H1 (cell line): ENCODE measurements around the gene ASTN2. TPM values are rescaled to one million over a fixed set of nuclear protein-coding genes. Genes with fewer than 3 reads are reported as not detected.
A peak's percentile ranks its signal among the peaks of the same experiment; 100 is the strongest.

Experiments
- CTCF ChIA-PET: fragments of 300-600 bp; sonication (Branson Sonifier 250); formaldehyde crosslinking; loops from one replicate; lab custom pipeline; 2021; ENCODE audit not compliant: partially characterized antibody; lab: Charles Lee
- POLR2A ChIA-PET: fragments of 300-600 bp; sonication (Branson Sonifier 250); formaldehyde crosslinking; loops from one replicate; lab custom pipeline; 2021; ENCODE audit warnings: inconsistent platforms; ENCODE audit not compliant: partially characterized antibody; lab: Charles Lee
- DNase-seq, 2 experiments: peaks; one replicate each; pipeline versions ENCODE4 v3.0.0 to v3.0.0-alpha.2; 2010 to 2022; ENCODE audit warnings: low spot score in 2 of 2, low read depth in 1 of 2, mixed read lengths in 1 of 2
- FAIRE-seq: peaks from 2 replicates; lab custom pipeline; 2011; peaks lifted over from hg19 to GRCh38; lab: Jason Lieb, UNC
- H2AFZ ChIP-seq: 2 replicates; pipeline ENCODE4 v1.8.1; 2012; ENCODE audit warnings: low read length, inconsistent platforms
- H2AK5ac ChIP-seq: 2 replicates; pipeline ENCODE4 v1.6.1; 2013; ENCODE audit warnings: low read depth, low read length
- H2BK120ac ChIP-seq: replicated peaks from 2 replicates; pipeline ENCODE3; 2013; ENCODE audit warnings: low read depth, low read length, inconsistent platforms
- H2BK12ac ChIP-seq: 2 replicates; pipeline ENCODE4 v1.6.1; 2013; ENCODE audit warnings: low read depth, low read length
- H2BK15ac ChIP-seq: 2 replicates; pipeline ENCODE4 v1.6.1; 2013; ENCODE audit warnings: low read length
- H2BK20ac ChIP-seq: 2 replicates; pipeline ENCODE4 v1.6.1; 2013; ENCODE audit warnings: low read length
- H2BK5ac ChIP-seq: 2 replicates; pipeline ENCODE4 v1.6.1; 2013; ENCODE audit warnings: low read depth, low read length
- H3K14ac ChIP-seq: 2 replicates; pipeline ENCODE4 v1.6.1; 2013; ENCODE audit warnings: inconsistent platforms; ENCODE audit not compliant: insufficient read length
- H3K18ac ChIP-seq: 2 replicates; pipeline ENCODE4 v1.6.1; 2013; ENCODE audit warnings: low read length; ENCODE audit errors: extremely low read depth
- H3K23ac ChIP-seq: 2 replicates; pipeline ENCODE4 v1.6.1; 2013; ENCODE audit warnings: inconsistent platforms; ENCODE audit not compliant: insufficient read length
- H3K23me2 ChIP-seq: 2 replicates; pipeline ENCODE4 v1.6.1; 2013; ENCODE audit warnings: low read depth, low read length
- H3K27ac ChIP-seq: 2 replicates; pipeline ENCODE4 v1.6.1; 2011; ENCODE audit warnings: low read depth, low read length, inconsistent platforms
- H3K27me3 ChIP-seq, 4 experiments: replicated peaks in 1 of 4; 1 replicate in 1 of 4; 2 replicates in 3 of 4; pipeline versions ENCODE4 v1.6.1 to v1.8.1; 2011 to 2013; ENCODE audit warnings: low read length in 3 of 4, mild to moderate bottlenecking in 3 of 4, inconsistent platforms in 2 of 4, mixed read lengths in 2 of 4, moderate library complexity in 1 of 4; ENCODE audit not compliant: control insufficient read depth in 3 of 4, insufficient read depth in 3 of 4; ENCODE audit errors: extremely low read depth in 1 of 4
- H3K36me3 ChIP-seq, 4 experiments: 2 replicates each; pipeline versions ENCODE4 v1.6.1 to v1.8.1; 2011 to 2013; ENCODE audit warnings: mild to moderate bottlenecking in 4 of 4, low read length in 3 of 4, moderate library complexity in 2 of 4, control low read depth in 1 of 4, inconsistent platforms in 1 of 4; ENCODE audit not compliant: insufficient read depth in 4 of 4, control insufficient read depth in 2 of 4
- H3K4ac ChIP-seq: replicated peaks from 2 replicates; pipeline ENCODE3; 2013; ENCODE audit warnings: low read length, low read depth, mixed read lengths, inconsistent platforms; ENCODE audit not compliant: insufficient read length
- H3K4me1 ChIP-seq, 4 experiments: replicated peaks in 1 of 4; 1 replicate in 1 of 4; 2 replicates in 3 of 4; pipeline versions ENCODE4 v1.6.1 to v1.8.1; 2011 to 2013; ENCODE audit warnings: low read length in 3 of 4, inconsistent platforms in 2 of 4, mixed read lengths in 1 of 4; ENCODE audit not compliant: insufficient read depth in 4 of 4, control insufficient read depth in 3 of 4
- H3K4me2 ChIP-seq, 2 experiments: 2 replicates each; pipeline versions ENCODE4 v1.6.1 to v1.8.1; 2011 to 2013; ENCODE audit warnings: low read depth in 2 of 2, low read length in 2 of 2, control low read depth in 1 of 2, inconsistent platforms in 1 of 2, mild to moderate bottlenecking in 1 of 2; ENCODE audit not compliant: insufficient read depth in 1 of 2
- H3K4me3 ChIP-seq, 4 experiments: fragments of 200-600, 300-600 bp in 1 of 4; sonication (generic), shearing (Covaris generic), sonication (Bioruptor Twin) in 1 of 4; 2 replicates each; pipeline versions ENCODE4 v1.5.1 to v1.8.1; 2011 to 2016; ENCODE audit warnings: low read length in 4 of 4, low read depth in 3 of 4, control low read depth in 2 of 4, inconsistent platforms in 2 of 4, mild to moderate bottlenecking in 2 of 4, mixed read lengths in 1 of 4, moderate library complexity in 1 of 4; ENCODE audit not compliant: insufficient read depth in 2 of 4; ENCODE audit errors: extremely low read depth in 1 of 4
- H3K56ac ChIP-seq: replicated peaks from 2 replicates; pipeline ENCODE3; 2013; ENCODE audit warnings: low read depth, mild to moderate bottlenecking, mixed read lengths, low read length, inconsistent platforms; ENCODE audit not compliant: insufficient read length
- H3K79me1 ChIP-seq: 2 replicates; pipeline ENCODE4 v1.6.1; 2013; ENCODE audit warnings: low read depth, low read length, control low read depth
- H3K79me2 ChIP-seq, 2 experiments: 2 replicates each; pipeline versions ENCODE4 v1.6.1 to v1.8.1; 2012 to 2013; ENCODE audit warnings: low read length in 2 of 2, mild to moderate bottlenecking in 2 of 2, inconsistent platforms in 1 of 2; ENCODE audit not compliant: insufficient read depth in 2 of 2, control insufficient read depth in 1 of 2
- H3K9ac ChIP-seq, 4 experiments: replicated peaks in 1 of 4; 1 replicate in 1 of 4; 2 replicates in 3 of 4; pipeline versions ENCODE4 v1.6.1 to v1.8.1; 2011 to 2013; ENCODE audit warnings: low read depth in 3 of 4, low read length in 3 of 4, control low read depth in 2 of 4, mild to moderate bottlenecking in 2 of 4, moderate library complexity in 2 of 4, inconsistent platforms in 1 of 4; ENCODE audit errors: extremely low read depth in 1 of 4
- H3K9me3 ChIP-seq, 2 experiments: 2 replicates each; pipeline versions ENCODE4 v1.6.1 to v1.8.1; 2012 to 2013; ENCODE audit warnings: mild to moderate bottlenecking in 2 of 2, moderate library complexity in 2 of 2, control low read depth in 1 of 2, inconsistent platforms in 1 of 2, low read depth in 1 of 2, low read length in 1 of 2, mixed read lengths in 1 of 2; ENCODE audit not compliant: insufficient read depth in 2 of 2
- H4K20me1 ChIP-seq, 2 experiments: replicated peaks in 1 of 2; 2 replicates each; pipeline versions ENCODE3 to v1.8.1; 2011 to 2013; ENCODE audit warnings: inconsistent platforms in 2 of 2, low read length in 2 of 2, mild to moderate bottlenecking in 1 of 2; ENCODE audit not compliant: insufficient read depth in 2 of 2, control insufficient read depth in 1 of 2
- H4K5ac ChIP-seq: 2 replicates; pipeline ENCODE4 v1.6.1; 2013; ENCODE audit warnings: low read length, low read depth, mixed read lengths, inconsistent platforms; ENCODE audit not compliant: insufficient read length
- H4K8ac ChIP-seq: 2 replicates; pipeline ENCODE4 v1.8.0; 2013; ENCODE audit warnings: mild to moderate bottlenecking, moderate library complexity, low read length, inconsistent platforms; ENCODE audit not compliant: insufficient read depth; ENCODE audit errors: extremely low read depth
- H4K91ac ChIP-seq: replicated peaks from 2 replicates; pipeline ENCODE3; 2013; ENCODE audit warnings: low read length, mixed read lengths, inconsistent platforms; ENCODE audit not compliant: insufficient read length
- POLR2AphosphoS5 ChIP-seq: IDR thresholded peaks from 2 replicates; pipeline ENCODE4 v1.6.1; 2011; ENCODE audit warnings: low read depth, low read length
- SIN3A ChIP-seq, 2 experiments: IDR thresholded peaks in 1 of 2; conservative IDR thresholded peaks in 1 of 2; 2 replicates each; pipeline ENCODE4 v1.6.1; 2011 to 2012; ENCODE audit warnings: low read length in 2 of 2, improper control_type of control experiment in 1 of 2, low read depth in 1 of 2, mild to moderate bottlenecking in 1 of 2
- WGBS, 2 experiments: shearing (Covaris generic) in 1 of 2; methylation state at CpG; one replicate each; pipeline versions ENCODE4 v1.1.6 to v1.1.7; 2013 to 2015; ENCODE audit warnings: low lambda C conversion rate in 2 of 2, mixed read lengths in 2 of 2, inconsistent platforms in 1 of 2, low coverage in 1 of 2, missing lambda C conversion rate in 1 of 2; ENCODE audit not compliant: insufficient replicate concordance in 2 of 2, insufficient coverage in 1 of 2, insufficient read length in 1 of 2; ENCODE audit errors: extremely low coverage in 1 of 2, missing lambda C conversion rate in 1 of 2; 5-methylcytosine and 5-hydroxymethylcytosine counted together
- polyA plus RNA-seq, 7 experiments: library from polyadenylated mRNA; depleted of rRNA in 3 of 7; stranded (reverse) in 5 of 7; unstranded in 2 of 7; fragments of >200 nt in 5 of 7; fragments of 200-250 nt in 2 of 7; gene quantifications; 1 replicate in 5 of 7; 2 replicates in 1 of 7; 4 replicates in 1 of 7; pipeline versions ENCODE4 v1.2.1 to v1.2.3, GENCODE V29; 2011 to 2013; ENCODE audit warnings: missing spikeins in 2 of 7, mixed read lengths in 2 of 7
- total RNA-seq: library from RNA; stranded (reverse); fragmentation: NEBNext Ultra II Directional; extraction: Animal tissue kit (Norgen Biotek cat#: 25700); gene quantifications from 2 replicates; pipeline ENCODE4 v1.2.1, GENCODE V29; 2021
- TF ChIP-seq, protein P1 (sequence below): IDR thresholded peaks from 2 replicates; pipeline ENCODE4 v1.6.1; 2012; ENCODE audit warnings: inconsistent platforms
- TF ChIP-seq, protein P2 (sequence below), 3 experiments: IDR thresholded peaks; 1 replicate in 2 of 3; 2 replicates in 1 of 3; pipeline versions ENCODE4 v1.5.1 to v1.6.1; 2011; ENCODE audit warnings: low read length in 3 of 3, mild to moderate bottlenecking in 3 of 3, inconsistent platforms in 2 of 3, low read depth in 1 of 3, moderate library complexity in 1 of 3; ENCODE audit not compliant: insufficient read depth in 1 of 3; ENCODE audit errors: control extremely low read depth in 1 of 3

Gene ASTN2
- total and polyA plus RNA-seq, 2 of the 8 experiments (the other 6 are each of a cell fraction or from before 2014, with no cell fraction given): 8.2 to 13.7 TPM

DNA sequence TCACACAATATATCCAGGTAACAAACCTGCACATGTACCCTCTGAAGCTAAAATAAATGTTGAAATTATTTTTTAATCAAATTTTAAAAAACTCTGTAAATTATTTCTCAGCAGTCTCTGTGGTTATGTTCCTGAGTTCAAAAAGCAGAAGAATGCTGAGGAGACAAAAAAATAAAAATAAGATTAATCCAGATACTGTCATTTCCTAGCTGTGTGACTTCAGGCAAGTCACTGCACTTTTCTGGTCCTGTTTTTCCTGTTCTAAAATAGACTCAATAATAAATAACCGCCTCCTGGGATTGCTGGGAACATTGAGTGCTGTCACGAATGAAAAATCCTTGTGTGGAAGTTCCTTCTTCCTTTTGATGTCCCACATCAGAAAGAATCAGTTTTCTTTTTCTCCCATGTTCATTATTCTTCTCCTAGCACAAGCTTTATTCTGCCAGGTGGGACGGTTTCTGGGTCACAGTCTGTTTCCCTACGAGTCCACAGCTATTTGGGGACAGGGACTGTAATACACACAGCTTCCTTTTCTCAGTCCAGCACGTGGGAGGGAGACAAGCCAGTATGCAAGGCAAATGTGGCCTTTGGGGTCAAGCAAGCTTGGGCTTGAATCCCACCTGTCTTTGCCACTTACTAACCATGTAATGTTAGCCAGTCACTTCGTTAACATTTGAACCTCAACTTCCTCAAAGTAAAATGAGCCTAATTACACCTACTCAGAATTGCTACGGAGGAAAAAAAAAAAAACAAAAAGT, 570.8 kb downstream of the ASTN2 start:
- Histone ChIP-seq H3K4me1 (peaks cover 0 to 13% (median 6%) of the 10 kb centered on the region in 4 experiments; a peak in 4 of 7 replicates), H3K4me2 (no peak overlapping the region), H4K20me1 (no peaks in the 10 kb centered on the region), H2BK12ac (peak overlapping the region; percentile 94; the same call in 1 of the 2 replicates), H3K9ac (no peak overlapping the region), H2AK5ac (0 out of 2 replicates have a peak overlapping the region, but pooled peaks have one; percentile 29), H2BK20ac (peak overlapping the region; percentile 97; the same call in 1 of the 2 replicates), H3K4ac (no peak overlapping the region), H3K36me3 (no peaks in the 10 kb centered on the region), H2BK120ac (no peak overlapping the region), H3K14ac (no peak overlapping the region), H2BK15ac (no peak overlapping the region), H3K23ac (no peak overlapping the region), H3K23me2 (no peaks in the 10 kb centered on the region), H2AFZ (no peak overlapping the region), H4K91ac (no peak overlapping the region), H3K56ac (no peak overlapping the region), H4K5ac (no peak overlapping the region), H3K79me2 (no peaks in the 10 kb centered on the region), H3K79me1 (no peaks in the 10 kb centered on the region; the same call in 1 of the 2 replicates), H3K9me3 (peaks cover 2 to 7% of the 10 kb centered on the region in 2 experiments; a peak in 1 of 4 replicates), H2BK5ac (no peak overlapping the region), H3K27me3 (no peaks in the 10 kb centered on the region), H3K18ac (no peak overlapping the region), H3K27ac (no peak overlapping the region), H4K8ac (no peak overlapping the region), H3K4me3 (no peak overlapping the region)
- DNase-seq: no peak
- ChIA-PET POLR2A (interaction anchor here (1.2 to 1.6 kb wide), 2 partner anchors 12 to 19 kb away, joined by 3 read pairs; no protein-coding TSS in a partner anchor), CTCF (interaction anchor here (0.6 to 4.0 kb wide), 10 partner anchors 8 to 554 kb away, joined by 3 to 35 read pairs (median 3); no protein-coding TSS in a partner anchor)
- 77% methylated on average over 7 of the region's 7 CpGs; no CpG with 5 or more reads in 1 of the 2 experiments for WGBS, 2 experiments
- TF ChIP-seq SIN3A (conservative IDR thresholded peaks at IDR 0.05 in 1 of 2, IDR thresholded peaks at IDR 0.05 in 1 of 2; ENCODE audit: low read depth in 1 of 2, low read length in 2 of 2) (no peak), POLR2AphosphoS5 (no peak)
- TF ChIP-seq, protein P1, sequence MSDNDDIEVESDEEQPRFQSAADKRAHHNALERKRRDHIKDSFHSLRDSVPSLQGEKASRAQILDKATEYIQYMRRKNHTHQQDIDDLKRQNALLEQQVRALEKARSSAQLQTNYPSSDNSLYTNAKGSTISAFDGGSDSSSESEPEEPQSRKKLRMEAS: no peak
- TF ChIP-seq, protein P2, sequence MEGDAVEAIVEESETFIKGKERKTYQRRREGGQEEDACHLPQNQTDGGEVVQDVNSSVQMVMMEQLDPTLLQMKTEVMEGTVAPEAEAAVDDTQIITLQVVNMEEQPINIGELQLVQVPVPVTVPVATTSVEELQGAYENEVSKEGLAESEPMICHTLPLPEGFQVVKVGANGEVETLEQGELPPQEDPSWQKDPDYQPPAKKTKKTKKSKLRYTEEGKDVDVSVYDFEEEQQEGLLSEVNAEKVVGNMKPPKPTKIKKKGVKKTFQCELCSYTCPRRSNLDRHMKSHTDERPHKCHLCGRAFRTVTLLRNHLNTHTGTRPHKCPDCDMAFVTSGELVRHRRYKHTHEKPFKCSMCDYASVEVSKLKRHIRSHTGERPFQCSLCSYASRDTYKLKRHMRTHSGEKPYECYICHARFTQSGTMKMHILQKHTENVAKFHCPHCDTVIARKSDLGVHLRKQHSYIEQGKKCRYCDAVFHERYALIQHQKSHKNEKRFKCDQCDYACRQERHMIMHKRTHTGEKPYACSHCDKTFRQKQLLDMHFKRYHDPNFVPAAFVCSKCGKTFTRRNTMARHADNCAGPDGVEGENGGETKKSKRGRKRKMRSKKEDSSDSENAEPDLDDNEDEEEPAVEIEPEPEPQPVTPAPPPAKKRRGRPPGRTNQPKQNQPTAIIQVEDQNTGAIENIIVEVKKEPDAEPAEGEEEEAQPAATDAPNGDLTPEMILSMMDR (IDR thresholded peaks at IDR 0.05; ENCODE audit: control extremely low read depth in 1 of 3, insufficient read depth in 1 of 3, low read depth in 1 of 3, low read length in 3 of 3): no peak
- no peak for FAIRE-seq
